HG03457 (cell line): Measurements from ENCODE around the gene RGS12.

Source experiments
- ATAC-seq: cut with Tn5 transposase; IDR thresholded peaks from one replicate; pipeline ENCODE4 v1.9.1; 2021; ENCODE audit warnings: moderate number of reproducible peaks; ENCODE audit not compliant: unreplicated experiment

The RGS12 gene

DNA sequence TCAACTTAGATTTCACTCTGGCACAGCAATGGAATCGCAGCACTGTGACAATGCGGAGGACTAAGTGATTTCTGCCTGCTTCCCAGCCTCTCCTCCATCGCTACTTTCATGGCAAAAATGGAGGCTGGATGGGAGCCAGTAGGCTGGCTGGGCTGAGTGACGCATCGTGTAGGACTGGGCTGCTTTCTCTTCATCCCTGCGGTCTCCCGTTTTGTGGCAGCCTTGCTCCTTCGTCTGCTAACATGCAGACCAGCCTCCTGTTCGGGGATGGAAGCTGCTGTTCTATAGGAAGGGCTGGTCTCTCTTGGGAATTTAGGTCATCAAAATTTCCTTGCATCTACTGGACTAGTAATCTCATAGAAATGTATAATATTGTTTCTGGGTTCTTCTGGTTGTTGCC, 15.8 kb upstream of the RGS12 start:
- no peak for ATAC-seq

DNA sequence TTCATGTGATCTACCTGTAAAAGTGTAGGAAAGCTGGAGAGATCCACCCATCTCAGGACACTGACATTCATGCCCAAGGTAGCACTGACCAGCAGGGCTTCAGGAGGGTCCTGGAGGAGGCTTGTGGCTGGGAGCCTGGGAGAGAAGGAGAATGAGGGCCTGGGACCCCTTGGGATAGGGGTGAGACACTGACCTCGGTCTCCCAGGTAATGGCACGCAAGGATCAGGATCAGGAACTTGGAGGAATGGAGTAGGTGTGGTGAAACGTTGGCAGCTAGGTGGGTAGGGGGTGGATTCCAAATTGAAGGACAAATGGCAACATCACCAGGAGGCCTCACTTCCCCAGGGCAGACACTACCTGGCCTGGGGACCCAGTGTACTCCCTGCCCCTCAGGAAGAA, 12.4 kb upstream of the RGS12 start:
- ATAC-seq: no peak

DNA sequence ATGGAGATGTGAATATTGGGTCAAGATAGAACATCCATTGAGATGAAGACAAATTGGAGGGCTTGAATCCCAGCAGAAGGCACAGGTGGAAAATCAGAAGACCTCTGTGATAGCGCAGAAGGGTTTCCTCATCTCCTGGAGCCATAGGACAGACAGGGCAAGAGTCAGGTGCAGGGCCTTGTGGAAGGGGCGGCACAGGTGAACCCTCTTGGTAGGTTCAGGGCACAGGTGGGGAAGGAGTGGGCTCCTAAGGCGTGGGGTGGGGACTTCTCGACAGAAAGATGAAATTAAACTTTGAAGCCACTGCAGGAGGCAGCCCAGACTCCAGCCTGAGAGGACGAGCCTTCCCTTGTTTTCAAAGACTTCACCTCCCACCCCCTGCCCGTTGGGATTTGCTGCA, 9.3 kb upstream of the RGS12 start:
- no peak for ATAC-seq

- ATAC-seq: no peak
Measured at GRCh38 chr4:3283916-3284315, 8.9 kb upstream of the RGS12 start.

DNA sequence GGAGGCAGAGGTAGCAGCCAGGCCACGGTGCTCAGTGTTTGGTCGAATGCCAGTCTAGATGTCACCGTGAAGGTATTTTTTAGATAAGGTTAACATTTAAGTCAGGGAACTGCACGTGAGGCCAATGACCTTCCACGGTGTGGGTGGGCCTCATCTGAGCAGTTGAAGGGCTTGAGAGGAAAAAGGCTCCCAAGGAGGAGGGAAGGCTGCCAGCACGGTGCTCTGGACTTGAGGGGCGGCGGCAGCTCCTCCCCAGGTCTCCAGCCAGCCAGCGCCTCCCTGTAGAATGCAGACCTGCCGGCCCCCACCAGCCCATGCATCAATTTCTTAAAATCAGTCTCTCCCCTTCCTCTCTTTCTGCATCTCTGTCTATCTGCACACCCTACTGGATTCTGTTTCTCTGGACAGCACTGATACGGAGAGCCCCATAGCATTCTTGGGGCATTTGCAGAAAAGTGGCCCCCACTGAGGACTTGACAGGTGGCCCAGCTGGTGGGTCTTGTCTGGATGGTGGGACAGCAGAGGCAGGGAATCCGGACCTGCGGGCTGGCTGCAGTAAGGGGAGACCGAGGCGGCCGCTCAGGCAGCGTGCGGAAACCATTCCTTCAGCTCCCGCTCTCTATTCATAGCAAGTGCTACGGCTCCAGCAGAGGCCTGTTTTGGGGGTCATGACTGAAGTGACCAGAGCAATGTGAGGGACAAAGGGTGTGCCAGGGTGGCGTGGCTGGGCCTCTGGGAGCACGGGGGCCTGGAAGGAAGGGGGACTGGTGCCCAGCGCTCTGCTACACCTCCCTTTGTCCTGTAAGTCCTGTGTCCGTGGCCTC, 7.9 kb upstream of the RGS12 start:
- ATAC-seq: no peak

DNA sequence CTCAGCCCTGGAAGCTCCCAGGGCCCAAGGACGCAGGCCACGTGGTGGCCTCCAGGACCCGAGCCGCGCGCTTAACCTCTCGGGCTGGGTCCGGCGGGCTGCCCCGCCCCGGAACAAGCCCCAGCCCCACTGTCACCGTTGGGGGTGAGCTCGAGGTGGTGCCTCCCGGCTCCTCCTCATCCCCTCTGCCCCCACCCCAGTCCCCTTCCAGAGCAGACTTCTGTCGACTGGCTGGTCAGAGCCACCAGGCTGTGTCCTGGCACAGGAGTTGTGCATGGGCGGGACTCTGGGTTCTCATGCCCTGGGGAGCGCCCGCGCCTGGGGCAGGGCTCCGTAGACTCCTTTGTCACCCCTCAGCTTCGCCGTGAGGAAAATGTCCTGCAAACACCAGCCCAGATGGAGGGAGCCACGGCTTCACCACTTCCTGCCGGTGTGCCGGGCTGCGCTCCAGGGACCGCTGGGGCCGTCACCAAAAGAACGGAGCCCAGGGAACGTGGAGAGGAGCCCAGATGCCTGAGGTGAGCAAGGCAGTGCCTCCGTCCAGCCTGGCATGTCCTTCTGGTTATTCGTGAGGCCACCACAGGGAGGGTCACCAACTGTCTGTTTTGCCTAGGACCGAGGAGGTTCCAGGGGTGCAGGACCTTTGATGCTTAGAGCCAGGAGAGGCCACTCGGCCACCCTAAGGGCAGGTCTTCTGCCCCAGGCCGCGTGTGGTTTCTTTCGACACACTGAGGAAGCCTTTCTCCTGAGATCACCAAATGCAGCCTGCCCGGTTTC, 7.1 kb upstream of the RGS12 start:
- ATAC-seq: peak; percentile 82

DNA sequence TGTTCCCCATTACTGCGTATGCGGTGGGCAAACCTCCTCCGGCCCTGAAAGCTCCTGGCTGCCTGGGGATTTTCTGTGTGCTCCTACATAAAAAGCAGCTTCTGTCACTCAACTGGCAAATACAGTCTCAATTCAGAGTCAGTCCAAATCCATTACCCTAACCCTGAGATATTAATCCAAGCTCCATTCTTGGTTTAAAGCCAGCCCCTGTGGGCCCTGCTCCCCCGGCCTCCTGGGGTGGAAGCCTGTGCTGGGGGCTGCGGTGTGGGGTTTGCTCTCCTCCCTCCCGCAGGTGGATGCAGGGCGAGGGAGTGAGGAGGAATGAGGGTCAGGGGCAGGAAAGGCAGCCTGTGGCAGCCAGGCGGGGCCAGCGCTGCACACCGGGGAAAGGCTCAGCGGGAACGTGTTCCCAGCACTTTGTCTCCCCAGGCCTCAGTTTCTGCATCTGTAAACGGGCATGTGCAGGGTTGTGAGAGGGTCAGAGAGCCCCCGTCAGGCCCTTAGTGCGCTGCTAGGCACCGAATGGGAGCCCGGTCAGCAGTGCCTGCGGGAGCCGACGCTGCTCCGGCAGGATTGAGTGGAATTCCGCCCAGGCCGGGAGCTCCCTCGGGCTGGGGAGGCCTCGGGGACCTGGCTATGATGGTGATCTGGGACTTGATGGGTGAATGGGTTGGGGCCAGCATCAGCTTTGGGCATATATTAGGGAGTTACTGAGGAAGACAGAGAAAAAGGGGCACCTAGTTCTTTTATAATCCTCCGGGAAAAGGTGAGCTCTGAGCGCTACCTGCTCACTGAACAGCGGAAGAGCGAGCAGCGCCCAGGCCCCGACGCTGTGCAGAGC, 6.3 kb upstream of the RGS12 start:
- ATAC-seq: no peak

- no peak for ATAC-seq
Measured at GRCh38 chr4:3287271-3287971, 5.4 kb upstream of the RGS12 start.

DNA sequence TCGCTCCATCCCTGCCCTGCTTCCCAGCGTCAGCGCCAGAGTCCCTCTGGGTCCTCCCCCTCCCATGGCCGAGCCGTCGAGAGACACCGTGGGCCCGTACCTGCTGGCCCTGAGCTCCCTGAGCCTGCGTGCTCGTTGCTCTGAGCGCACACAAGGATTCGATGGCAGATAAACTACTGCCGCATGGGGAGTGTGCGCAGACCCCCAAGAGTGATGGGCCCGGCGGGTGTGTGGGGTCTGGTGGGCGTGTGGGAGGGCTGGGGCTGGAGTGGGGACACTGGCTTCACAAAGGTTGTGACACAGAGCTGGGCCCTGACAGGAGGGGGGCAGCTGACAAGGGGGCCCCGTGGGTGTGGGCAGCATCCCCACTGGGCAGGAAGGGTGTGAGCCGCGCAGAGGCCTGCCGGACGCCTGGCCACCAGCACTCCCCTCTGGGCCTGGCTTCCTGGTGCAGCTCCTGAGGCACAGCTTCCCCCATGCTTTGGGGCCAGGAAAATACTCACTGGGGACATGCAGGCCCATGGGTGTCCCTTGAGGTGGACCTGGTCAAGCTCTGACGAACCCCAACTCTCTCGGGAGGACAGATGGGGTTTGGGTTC, 4.8 kb upstream of the RGS12 start:
- no peak for ATAC-seq

GRCh38 chr4:3288571-3289094, 4.2 kb upstream of the RGS12 start:
- no peak for ATAC-seq

DNA sequence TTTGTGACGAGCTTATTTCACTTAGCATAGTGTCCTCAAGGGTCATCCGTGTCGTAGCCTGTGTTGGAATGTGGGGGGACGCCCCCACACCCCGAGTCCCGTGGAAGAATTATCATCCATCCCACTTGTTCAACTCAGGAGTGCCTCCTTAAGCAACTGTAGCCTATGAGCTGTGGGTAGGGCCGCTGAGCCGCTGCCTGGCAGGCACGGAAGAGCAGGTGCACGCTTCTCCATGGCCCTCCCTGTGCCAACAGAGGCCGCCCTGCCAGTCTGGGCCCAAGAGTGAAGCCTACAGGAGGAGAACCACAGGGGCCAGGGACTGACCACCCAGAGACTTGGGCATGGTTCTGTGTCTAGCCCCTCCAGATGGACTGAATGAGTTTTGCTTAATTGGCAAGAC, 2.3 kb upstream of the RGS12 start:
- ATAC-seq: no peak

GRCh38 chr4:3290889-3291321, 1.9 kb upstream of the RGS12 start:
- no peak for ATAC-seq

DNA sequence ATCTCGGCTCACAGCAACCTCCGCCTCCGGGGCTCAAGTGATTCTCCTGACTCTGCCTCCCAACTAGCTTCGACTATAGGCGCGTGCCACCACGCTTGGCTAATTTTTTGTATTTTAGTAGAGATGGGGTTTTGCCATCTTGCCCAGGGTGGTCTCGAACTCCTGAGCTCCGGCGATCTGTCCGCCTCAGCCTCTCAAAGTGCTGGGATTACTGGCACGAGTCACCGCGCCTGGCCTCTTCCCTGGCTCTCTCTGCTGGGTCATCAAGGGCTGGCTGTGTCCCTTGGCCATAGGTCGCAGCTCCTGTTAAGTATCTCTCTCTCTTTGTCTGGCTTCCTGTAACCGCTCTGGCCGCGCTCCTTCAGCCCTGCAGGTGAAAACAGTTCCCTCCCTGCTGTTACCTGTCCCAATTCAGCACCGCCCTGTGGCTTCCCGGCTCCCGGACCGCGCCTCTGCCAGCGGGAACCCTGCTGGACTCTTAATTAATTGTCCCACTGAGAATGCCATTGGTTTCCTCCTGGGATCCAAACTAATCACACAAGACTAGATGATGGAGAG, 1.3 kb upstream of the RGS12 start:
- ATAC-seq: no peak

- ATAC-seq: no peak
Measured at GRCh38 chr4:3291969-3292570, 751 bp upstream of the RGS12 start.

DNA sequence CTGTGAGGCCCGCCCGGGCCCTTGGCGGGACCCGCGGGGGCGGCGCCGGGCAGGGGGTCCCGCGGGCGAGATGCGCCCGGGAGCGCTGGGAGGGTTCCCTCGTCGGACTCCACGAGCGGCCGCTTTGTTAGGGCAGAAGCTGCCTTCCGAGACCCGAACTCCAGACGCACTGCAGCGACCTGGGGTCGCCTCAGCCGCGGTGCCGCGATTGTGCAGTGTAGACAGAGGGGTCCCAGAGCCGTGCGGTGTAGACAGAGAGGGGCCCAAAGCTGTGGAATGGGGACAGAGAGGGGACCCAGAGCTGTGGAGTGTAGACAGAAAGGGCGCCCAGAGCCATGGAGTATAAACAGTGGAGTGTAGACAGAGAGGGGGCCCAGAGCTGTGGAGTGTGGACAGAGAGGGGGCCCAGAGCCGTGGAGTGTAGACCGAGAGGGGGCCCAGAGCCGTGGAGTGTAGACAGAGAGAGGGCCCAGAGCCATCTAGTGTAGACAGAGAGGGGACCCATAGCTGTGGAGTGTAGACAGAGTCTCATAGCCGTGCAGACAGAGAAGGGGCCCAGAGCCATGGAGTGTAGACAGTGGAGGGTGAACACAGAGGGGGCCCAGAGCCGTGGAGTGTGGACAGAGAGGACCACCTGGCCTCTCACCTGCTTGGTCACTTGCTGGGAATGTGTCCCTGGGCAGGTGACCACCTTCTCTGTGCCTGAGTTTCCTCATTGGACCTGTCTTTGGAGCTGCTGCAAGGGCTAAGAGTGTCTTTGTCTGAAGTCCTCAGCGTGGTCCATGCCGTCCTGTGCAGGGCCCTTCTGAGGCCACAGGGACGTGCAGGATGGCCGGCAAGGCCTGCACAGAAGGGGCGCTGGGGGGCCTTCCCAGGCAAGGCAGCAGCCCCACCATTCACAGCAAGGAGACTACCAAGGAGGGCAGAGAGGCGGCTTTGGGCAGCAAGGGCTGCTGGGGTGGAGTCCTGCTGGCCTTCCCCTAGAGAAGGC, 875 bp downstream of the RGS12 start:
- no peak for ATAC-seq

DNA sequence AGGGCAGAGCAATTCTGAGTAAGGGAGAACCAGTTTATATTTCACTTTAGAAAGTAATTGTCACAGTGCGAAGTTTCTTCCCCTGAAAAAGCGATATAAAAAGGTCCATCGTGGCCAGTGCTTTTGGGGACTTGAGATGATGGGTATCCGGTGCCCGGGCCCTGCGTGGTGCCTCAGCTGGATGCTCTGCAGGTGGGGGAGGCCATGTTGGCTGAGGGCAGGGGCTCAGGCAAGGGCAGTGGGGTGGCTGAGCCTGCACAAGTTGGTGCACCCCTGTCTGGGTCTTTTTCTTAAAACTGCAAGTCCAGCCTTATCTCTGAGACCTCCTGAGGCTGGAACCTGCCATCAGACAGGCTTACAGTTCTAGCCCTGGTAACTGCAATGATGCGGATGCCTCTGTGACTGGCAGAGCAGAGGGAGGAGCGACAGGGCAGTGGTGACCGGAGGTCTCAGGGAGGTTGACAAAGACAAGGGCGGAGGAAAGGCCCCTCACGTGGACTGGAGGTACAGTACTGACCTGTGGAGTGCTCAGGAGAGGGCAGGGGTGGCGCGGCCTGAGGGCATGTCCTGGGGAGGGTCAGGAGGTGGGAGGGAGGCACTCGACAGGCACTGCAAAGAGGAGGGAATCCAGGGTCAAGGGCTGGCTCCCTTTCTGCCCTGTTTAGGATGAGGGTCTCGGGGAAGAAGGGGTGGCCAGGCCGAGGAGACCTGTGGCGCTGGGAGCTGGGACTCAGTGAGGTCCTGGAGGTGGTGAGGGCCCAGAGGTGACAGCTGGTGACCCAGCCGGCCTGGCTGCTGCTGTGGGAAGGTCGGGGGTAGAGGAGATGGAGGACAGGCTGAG, 1.8 kb downstream of the RGS12 start:
- ATAC-seq: no peak
